Stimulated activated CD4-positive, alpha-beta T cell treated with anti-CD3 and anti-CD28 coated beads, Interleukin-2, amount 100 ng/mL, for 4 hours (primary cell): ENCODE measurements around the gene PHACTR2.
"Not testable (repeated sequence)": the region's sequence is repeated elsewhere in the genome, so short reads cannot be mapped to it uniquely, and the experiment has no call there.

Experiments
- DNase-seq: peaks from one replicate; pipeline ENCODE4 v3.0.0-alpha.2; 2020; ENCODE audit warnings: low read depth

The PHACTR2 gene

GRCh38 chr6:143767433-143767832 is 89.7 kb downstream of the PHACTR2 start:
- DNase-seq = no peak

- no peak for DNase-seq
Measured at GRCh38 chr6:143772116-143773086, 94.6 kb downstream of the PHACTR2 start.

GRCh38 chr6:143773506-143774150 is 95.9 kb downstream of the PHACTR2 start:
- no peak for DNase-seq

- no peak for DNase-seq
Measured at GRCh38 chr6:143774347-143774746, 96.6 kb downstream of the PHACTR2 start.

DNA sequence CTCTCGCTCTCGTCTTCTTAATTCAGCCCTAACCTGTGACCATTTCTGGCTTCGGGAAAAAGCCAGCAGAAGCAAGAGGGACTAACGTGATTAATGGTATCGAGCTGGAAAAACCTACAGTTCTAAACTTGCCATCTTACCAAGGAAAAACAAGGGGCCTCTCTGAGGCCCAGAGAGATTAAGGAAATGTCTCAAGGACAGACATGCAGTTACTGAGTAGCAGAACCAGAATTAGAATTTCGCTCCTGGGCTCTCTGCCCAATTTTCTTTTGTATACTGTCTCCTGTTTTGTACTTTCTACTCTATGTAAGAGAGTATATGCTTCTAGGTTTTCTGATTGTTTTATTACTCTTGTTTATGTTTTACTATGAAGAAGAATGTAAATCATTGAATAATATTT is 97.6 kb downstream of the PHACTR2 start:
- DNase-seq = no peak

GRCh38 chr6:143778926-143779325 is 101.2 kb downstream of the PHACTR2 start:
- DNase-seq = no peak

- no peak for DNase-seq
Measured at GRCh38 chr6:143782481-143782880, 104.7 kb downstream of the PHACTR2 start.

DNA sequence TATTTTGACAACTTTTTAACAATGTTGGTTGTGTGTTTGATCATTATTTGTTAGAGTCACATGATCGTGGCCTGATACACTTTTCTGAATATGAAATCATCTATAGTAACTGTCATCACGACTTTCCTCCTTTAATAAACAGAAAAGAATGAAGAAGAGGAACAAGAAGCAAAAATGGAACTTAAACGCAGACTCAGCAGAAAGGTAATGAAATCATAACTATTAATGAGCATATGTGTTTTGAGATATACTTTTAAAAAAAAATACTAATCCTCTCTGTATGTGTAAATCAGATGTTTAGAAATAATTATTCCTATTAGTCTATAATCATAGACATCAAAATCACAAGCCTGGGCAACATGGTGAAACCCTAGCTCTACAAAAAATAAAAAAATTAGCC is 105.3 kb downstream of the PHACTR2 start:
- DNase-seq = no peak

DNA sequence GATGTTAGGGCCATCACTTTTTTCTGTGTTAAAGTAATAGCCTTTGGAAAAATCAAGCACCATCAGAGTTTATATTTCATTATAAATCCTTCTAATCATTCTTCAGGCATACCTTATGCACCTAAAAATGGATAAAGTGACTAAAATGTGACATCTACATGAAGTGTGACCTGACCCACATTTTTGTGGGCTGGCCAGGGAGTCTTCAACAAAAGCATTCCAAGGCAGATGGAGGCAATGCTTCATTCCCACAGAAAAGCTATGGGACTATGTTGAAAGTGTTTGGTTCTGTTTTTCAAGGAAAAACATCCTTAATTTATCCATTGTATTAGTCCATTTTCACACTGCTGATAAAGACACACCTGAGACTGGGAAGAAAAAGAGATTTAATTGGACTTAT is 106.6 kb downstream of the PHACTR2 start:
- no peak for DNase-seq

DNA sequence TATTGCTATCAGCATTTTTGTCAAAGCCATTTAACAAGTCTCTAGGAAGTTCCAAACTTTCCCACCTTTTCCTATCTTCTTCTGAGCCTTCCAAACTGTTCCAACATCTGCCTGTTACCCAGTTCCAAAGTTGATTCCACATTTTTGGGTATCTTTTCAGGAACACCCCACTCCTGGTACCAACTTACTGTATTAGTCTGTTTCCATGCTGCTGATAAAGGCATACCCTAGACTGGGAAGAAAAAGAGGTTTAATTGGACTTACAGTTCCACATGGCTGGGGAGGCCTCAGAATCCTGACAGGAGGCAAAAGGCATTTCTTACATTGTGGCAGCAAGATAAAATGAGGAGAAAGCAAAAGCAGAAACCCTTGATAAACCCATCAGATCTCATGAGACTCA is 108.6 kb downstream of the PHACTR2 start:
- not testable (repeated sequence) for DNase-seq

GRCh38 chr6:143792402-143793279 is 114.9 kb downstream of the PHACTR2 start:
- no peak for DNase-seq

DNA sequence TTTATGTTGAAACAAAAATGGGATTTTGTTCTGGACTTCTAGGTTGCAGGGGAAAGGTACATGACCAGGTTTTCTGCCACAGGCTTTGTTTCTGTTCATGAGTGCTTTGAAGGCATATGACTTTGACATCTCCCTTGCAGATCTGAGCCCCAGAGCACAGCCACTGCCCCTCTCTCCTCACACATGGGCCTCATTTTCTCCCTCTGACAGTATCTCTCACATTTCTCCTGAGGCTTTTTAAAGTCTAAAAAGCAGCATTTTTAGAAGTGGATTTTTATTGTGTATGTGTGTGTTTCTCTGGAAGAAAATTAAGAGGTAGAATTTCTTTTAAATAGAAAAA is 115.5 kb downstream of the PHACTR2 start:
- DNase-seq = no peak

GRCh38 chr6:143796551-143796950 is 118.8 kb downstream of the PHACTR2 start:
- DNase-seq = not testable (repeated sequence)

- DNase-seq = not testable (repeated sequence)
Measured at GRCh38 chr6:143798487-143798886, 120.7 kb downstream of the PHACTR2 start.

DNA sequence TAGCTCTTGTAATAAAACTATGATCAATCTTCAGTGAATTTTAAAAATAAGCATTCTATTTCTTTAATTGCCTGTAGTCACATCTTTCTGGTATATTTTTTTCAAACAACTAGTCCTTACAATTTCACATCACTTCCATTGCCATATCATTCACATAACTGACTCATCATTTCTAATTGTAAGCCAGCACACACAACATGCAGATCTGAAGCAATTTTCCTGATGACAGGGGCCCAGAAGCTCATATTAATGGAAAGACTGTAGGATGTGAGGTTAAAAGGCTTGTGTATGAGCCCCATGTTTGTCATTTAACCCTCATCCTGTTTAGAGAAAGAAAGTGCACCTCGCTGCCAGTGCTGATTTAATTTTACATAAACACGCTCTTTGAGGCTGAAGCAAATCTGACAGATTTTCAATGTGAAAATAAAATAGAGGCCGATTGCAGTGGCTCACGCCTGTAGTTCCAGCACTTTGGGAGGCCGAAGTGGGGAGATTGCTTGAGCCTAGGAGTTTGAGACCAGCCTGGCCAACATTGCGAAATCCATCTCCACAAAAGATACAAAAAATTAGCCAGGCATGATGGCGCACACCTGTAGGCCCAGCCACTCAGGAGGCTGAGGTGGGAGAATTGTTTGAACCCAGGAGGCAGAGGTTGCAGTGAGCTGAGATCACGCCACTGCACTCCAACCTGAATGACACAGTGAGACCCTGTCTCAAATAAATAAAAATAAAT is 125.2 kb downstream of the PHACTR2 start:
- no peak for DNase-seq

- DNase-seq = no peak
Measured at GRCh38 chr6:143803769-143804568, 126.2 kb downstream of the PHACTR2 start.

- DNase-seq = no peak
Measured at GRCh38 chr6:143804835-143805239, 127.1 kb downstream of the PHACTR2 start.

GRCh38 chr6:143806282-143807102 is 128.7 kb downstream of the PHACTR2 start:
- DNase-seq = peak; percentile 71

DNA sequence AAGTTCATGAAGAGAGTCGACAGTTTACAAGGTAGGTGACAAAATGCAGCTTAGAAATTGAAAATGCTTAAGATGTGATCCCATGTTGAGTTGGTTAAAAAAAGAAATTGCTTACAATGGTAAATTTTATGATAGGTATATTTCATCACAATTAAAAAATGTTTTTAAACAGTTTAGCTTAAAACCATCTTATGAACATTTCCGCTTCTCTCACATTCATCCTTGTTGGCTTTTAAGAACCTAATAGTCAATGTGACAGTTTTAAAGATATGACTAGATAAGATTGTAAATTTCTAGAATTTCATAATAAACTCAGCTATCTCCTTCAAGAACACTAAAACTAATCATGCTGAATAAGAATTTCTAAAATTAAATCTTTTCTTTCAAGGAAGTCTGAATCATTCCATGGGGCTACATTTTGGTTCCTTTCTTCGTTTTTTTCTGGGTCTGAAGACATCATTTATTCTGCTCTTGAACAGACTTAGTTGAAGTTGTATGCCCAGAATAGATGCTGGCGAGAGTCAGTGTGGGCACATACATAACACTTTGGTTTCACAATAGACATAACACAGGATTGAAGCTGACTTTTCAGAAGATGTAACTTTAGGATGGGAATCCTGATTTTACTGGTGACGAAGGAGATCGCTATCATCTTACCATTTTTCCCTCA is 129.5 kb downstream of the PHACTR2 start:
- DNase-seq = no peak
